Raji (cell line): ENCODE data around the gene FARP2.
A peak's percentile ranks its signal among the peaks of the same experiment; 100 is the strongest.

Experiments
- POLR2A ChIP-seq: IDR thresholded peaks from 2 replicates; pipeline ENCODE4 v1.6.1; 2011; ENCODE audit warnings: low read depth, low read length, control low read depth; ENCODE audit not compliant: insufficient read depth

Gene FARP2

GRCh38 chr2:241355983-241356870 is at the start of gene FARP2:
FARP2 (plus strand) TSS chr2:241356285; CDS start chr2:241373108, 16,823 bp downstream.
- TF ChIP-seq POLR2A = peak; percentile 91

GRCh38 chr2:241307055-241307454 is 49.0 kb upstream of the FARP2 start:
- no peak for TF ChIP-seq POLR2A

- TF ChIP-seq POLR2A = no peak
These were observed 47.8 kb upstream of the FARP2 start for GRCh38 chr2:241308267-241308666.

GRCh38 chr2:241308832-241309500 is 47.1 kb upstream of the FARP2 start:
- TF ChIP-seq POLR2A = no peak

GRCh38 chr2:241309684-241310117 is 46.4 kb upstream of the FARP2 start:
- TF ChIP-seq POLR2A = no peak

GRCh38 chr2:241310917-241311566 is 45.0 kb upstream of the FARP2 start:
- no peak for TF ChIP-seq POLR2A

GRCh38 chr2:241312082-241312481 is 44.0 kb upstream of the FARP2 start:
- TF ChIP-seq POLR2A = no peak

- no peak for TF ChIP-seq POLR2A
These were observed 42.5 kb upstream of the FARP2 start for GRCh38 chr2:241313543-241314095.

GRCh38 chr2:241314226-241315092 is 41.6 kb upstream of the FARP2 start:
- TF ChIP-seq POLR2A = no peak

GRCh38 chr2:241315093-241315878 is 40.8 kb upstream of the FARP2 start, which contains the start of gene HDLBP:
HDLBP (minus strand) TSS chr2:241315672; CDS start chr2:241266869, 48,803 bp downstream.
- TF ChIP-seq POLR2A = peak; percentile 65

- peak; percentile 47; the same call in 1 of the 2 replicates for TF ChIP-seq POLR2A
These were observed 40.0 kb upstream of the FARP2 start, which contains the start of gene SEPTIN2 for GRCh38 chr2:241315879-241316631. SEPTIN2 (plus strand) TSS chr2:241315925; CDS start chr2:241324233, 8,308 bp downstream.

- no peak for TF ChIP-seq POLR2A
These were observed 39.3 kb upstream of the FARP2 start for GRCh38 chr2:241316825-241317224.

GRCh38 chr2:241317391-241317790 is 38.7 kb upstream of the FARP2 start:
- TF ChIP-seq POLR2A = no peak
